Osteoblast (primary cell): ENCODE data around the gene IQCH. TPM values are rescaled to one million over a fixed set of nuclear protein-coding genes. Genes with fewer than 3 reads are reported as not detected.

Experiments used
- DNase-seq: peaks from one replicate; pipeline ENCODE4 v3.0.0; 2011; ENCODE audit warnings: low spot score, mixed read lengths; ENCODE audit not compliant: insufficient read length; ENCODE audit errors: missing footprints
- H2AFZ ChIP-seq: 2 replicates; pipeline ENCODE4 v1.6.0; 2011; ENCODE audit warnings: mild to moderate bottlenecking, low read length
- H3K27ac ChIP-seq: 2 replicates; pipeline ENCODE4 v1.5.1; 2011; ENCODE audit warnings: mild to moderate bottlenecking, low read depth, low read length, moderate library complexity
- H3K27me3 ChIP-seq: 2 replicates; pipeline ENCODE4 v1.6.0; 2012; ENCODE audit warnings: mild to moderate bottlenecking, control low read depth, inconsistent platforms, low read length, moderate library complexity; ENCODE audit not compliant: insufficient read depth
- H3K36me3 ChIP-seq: 2 replicates; pipeline ENCODE4 v1.5.1; 2011; ENCODE audit warnings: mild to moderate bottlenecking, low read length, control low read depth, moderate library complexity; ENCODE audit not compliant: insufficient read depth
- H3K4me1 ChIP-seq: 2 replicates; pipeline ENCODE4 v1.5.1; 2011; ENCODE audit warnings: mild to moderate bottlenecking, low read length, control low read depth, moderate library complexity; ENCODE audit not compliant: insufficient read depth
- H3K4me2 ChIP-seq: 2 replicates; pipeline ENCODE4 v1.6.0; 2011; ENCODE audit warnings: mild to moderate bottlenecking, low read length; ENCODE audit not compliant: insufficient read depth
- H3K4me3 ChIP-seq: fragments of 200-600 bp; sonication (generic); 3 replicates; pipeline ENCODE4 v1.5.1; 2012; ENCODE audit warnings: mild to moderate bottlenecking, low read length, inconsistent platforms; ENCODE audit not compliant: insufficient read depth
- H3K79me2 ChIP-seq: 2 replicates; pipeline ENCODE4 v1.6.0; 2012; ENCODE audit warnings: mild to moderate bottlenecking, low read length, control low read depth, inconsistent platforms; ENCODE audit not compliant: insufficient read depth
- H3K9me3 ChIP-seq: 2 replicates; pipeline ENCODE4 v1.5.1; 2011; ENCODE audit warnings: low read depth, low read length, control low read depth
- H4K20me1 ChIP-seq: 2 replicates; pipeline ENCODE4 v1.6.0; 2012; ENCODE audit warnings: mild to moderate bottlenecking, low read length, control low read depth; ENCODE audit not compliant: insufficient read depth
- CTCF ChIP-seq: IDR thresholded peaks from 2 replicates; pipeline ENCODE4 v1.5.1; 2011; ENCODE audit warnings: mild to moderate bottlenecking, low read depth, low read length, moderate library complexity; ENCODE audit errors: extremely low read depth
- total RNA-seq: library from RNA; depleted of rRNA; stranded (reverse); fragments of >200 nt; gene quantifications from 2 replicates; pipeline ENCODE4 v1.2.3, GENCODE V29; 2012

IQCH gene
- total RNA-seq, 1 donor = 5.8 TPM

GRCh38 chr15:67311731-67312130, 57.1 kb downstream of the IQCH start:
- H3K4me1 ChIP-seq = no peaks in the 10 kb centered on the region

GRCh38 chr15:67319961-67320360, 65.4 kb downstream of the IQCH start:
- Histone ChIP-seq H4K20me1 (no peaks in the 10 kb centered on the region), H3K4me2 (no peak overlapping the region), H3K36me3 (no peaks in the 10 kb centered on the region), H3K9me3 (no peaks in the 10 kb centered on the region), H3K4me1 (peaks cover 2% of the 10 kb centered on the region), H3K4me3 (no peak overlapping the region), H3K27me3 (no peaks in the 10 kb centered on the region), H2AFZ (no peak overlapping the region), H3K79me2 (no peaks in the 10 kb centered on the region), H3K27ac (no peak overlapping the region)
- DNase-seq = no peak
- no peak for TF ChIP-seq CTCF

More at GRCh38 chr15:67311731-67312130, 57.1 kb downstream of the IQCH start:
- Histone ChIP-seq H4K20me1 (no peaks in the 10 kb centered on the region), H3K36me3 (no peaks in the 10 kb centered on the region), H3K4me2 (no peak overlapping the region), H3K4me3 (no peak overlapping the region), H3K27ac (no peak overlapping the region), H3K9me3 (no peaks in the 10 kb centered on the region), H3K79me2 (no peaks in the 10 kb centered on the region), H2AFZ (no peak overlapping the region), H3K27me3 (no peaks in the 10 kb centered on the region)
- no peak for TF ChIP-seq CTCF
- no peak for DNase-seq

- DNase-seq = no peak
- no peaks in the 10 kb centered on the region for H3K36me3 ChIP-seq
- H2AFZ ChIP-seq = no peak overlapping the region
- no peaks in the 10 kb centered on the region for H3K27me3 ChIP-seq
- H3K4me1 ChIP-seq = peaks cover 2% of the 10 kb centered on the region
- TF ChIP-seq CTCF = no peak
- no peak overlapping the region for H3K27ac ChIP-seq
- H3K79me2 ChIP-seq = no peaks in the 10 kb centered on the region
- no peak overlapping the region for H3K4me3 ChIP-seq
- H3K4me2 ChIP-seq = no peak overlapping the region
- H3K9me3 ChIP-seq = no peaks in the 10 kb centered on the region
- no peaks in the 10 kb centered on the region for H4K20me1 ChIP-seq
Observed at GRCh38 chr15:67321352-67321751, 66.8 kb downstream of the IQCH start.

- no peak overlapping the region for H3K4me3 ChIP-seq
- H3K4me1 ChIP-seq = peaks cover 2% of the 10 kb centered on the region
- no peak for DNase-seq
- H3K4me2 ChIP-seq = no peak overlapping the region
- H3K9me3 ChIP-seq = no peaks in the 10 kb centered on the region
- H2AFZ ChIP-seq = no peak overlapping the region
- no peaks in the 10 kb centered on the region for H4K20me1 ChIP-seq
- no peaks in the 10 kb centered on the region for H3K27me3 ChIP-seq
- H3K36me3 ChIP-seq = no peaks in the 10 kb centered on the region
- no peaks in the 10 kb centered on the region for H3K79me2 ChIP-seq
- TF ChIP-seq CTCF = no peak
- H3K27ac ChIP-seq = no peak overlapping the region
Observed at GRCh38 chr15:67322481-67322880, 67.9 kb downstream of the IQCH start.
